Karpas-422 (cell line): ENCODE data around the gene KIF20A. TPM values are rescaled to one million over a fixed set of nuclear protein-coding genes. Genes with fewer than 3 reads are reported as not detected.
"Not testable (repeated sequence)": the region's sequence is repeated elsewhere in the genome, so short reads cannot be mapped to it uniquely, and the experiment has no call there.

Experiments used
- DNase-seq: peaks from one replicate; pipeline ENCODE4 v3.0.0-alpha.2; 2015
- H2AFZ ChIP-seq: fragments of 200-600 bp; sonication (generic); 2 replicates; pipeline ENCODE4 v1.6.1; 2014; ENCODE audit warnings: antibody characterized with exemption, low read length, mixed read lengths
- H3K27ac ChIP-seq: fragments of 200-600 bp; sonication (generic); 2 replicates; pipeline ENCODE4 v1.5.1; 2014; ENCODE audit warnings: mild to moderate bottlenecking, low read length, moderate library complexity
- H3K27me3 ChIP-seq: fragments of 200-600 bp; sonication (generic); 2 replicates; pipeline ENCODE4 v1.6.1; 2014; ENCODE audit warnings: low read length, mixed read lengths
- H3K36me3 ChIP-seq: fragments of 200-600 bp; sonication (generic); 2 replicates; pipeline ENCODE4 v1.6.1; 2014; ENCODE audit warnings: low read length, mixed read lengths; ENCODE audit not compliant: insufficient read depth
- H3K4me1 ChIP-seq: fragments of 200-600 bp; sonication (generic); 2 replicates; pipeline ENCODE4 v1.6.1; 2014; ENCODE audit warnings: mild to moderate bottlenecking, low read length, mixed read lengths
- H3K4me2 ChIP-seq: fragments of 200-600 bp; sonication (generic); 2 replicates; pipeline ENCODE4 v1.6.1; 2014; ENCODE audit warnings: low read length, low read depth, mild to moderate bottlenecking; ENCODE audit not compliant: poor library complexity, severe bottlenecking
- H3K4me3 ChIP-seq: fragments of 200-600 bp; sonication (generic); 2 replicates; pipeline ENCODE4 v1.5.1; 2014; ENCODE audit warnings: mild to moderate bottlenecking, antibody characterized with exemption, low read length, mixed read lengths
- H3K79me2 ChIP-seq: fragments of 200-600 bp; sonication (generic); 2 replicates; pipeline ENCODE4 v1.6.1; 2014; ENCODE audit warnings: mild to moderate bottlenecking, low read length, mixed read lengths
- H3K9ac ChIP-seq: fragments of 200-600 bp; sonication (generic); 2 replicates; pipeline ENCODE4 v1.6.0; 2014; ENCODE audit warnings: low read length
- H3K9me2 ChIP-seq: fragments of 200-600 bp; sonication (generic), shearing (Covaris generic); replicated peaks from 2 replicates; pipeline ENCODE4 v1.6.0; 2014; ENCODE audit warnings: mild to moderate bottlenecking, low read length, moderate library complexity; ENCODE audit not compliant: insufficient read depth
- H3K9me3 ChIP-seq: fragments of 300-700, 200-600 bp; sonication (generic); 2 replicates; pipeline ENCODE4 v1.6.1; 2014; ENCODE audit warnings: low read length, mixed read lengths
- H4K20me1 ChIP-seq: fragments of 200-600 bp; sonication (generic); 2 replicates; pipeline ENCODE4 v1.6.1; 2014; ENCODE audit warnings: mild to moderate bottlenecking, antibody characterized with exemption, low read length, low read depth; ENCODE audit not compliant: insufficient read depth
- total RNA-seq: library from RNA; depleted of rRNA; stranded (reverse); fragments of >200 nt; shearing (Covaris generic); gene quantifications from 2 replicates; pipeline ENCODE4 v1.2.3, GENCODE V29; 2014; ENCODE audit warnings: low replicate concordance

The KIF20A gene
- total RNA-seq, 1 experiment from 2014 or later, result 26.5 TPM

DNA sequence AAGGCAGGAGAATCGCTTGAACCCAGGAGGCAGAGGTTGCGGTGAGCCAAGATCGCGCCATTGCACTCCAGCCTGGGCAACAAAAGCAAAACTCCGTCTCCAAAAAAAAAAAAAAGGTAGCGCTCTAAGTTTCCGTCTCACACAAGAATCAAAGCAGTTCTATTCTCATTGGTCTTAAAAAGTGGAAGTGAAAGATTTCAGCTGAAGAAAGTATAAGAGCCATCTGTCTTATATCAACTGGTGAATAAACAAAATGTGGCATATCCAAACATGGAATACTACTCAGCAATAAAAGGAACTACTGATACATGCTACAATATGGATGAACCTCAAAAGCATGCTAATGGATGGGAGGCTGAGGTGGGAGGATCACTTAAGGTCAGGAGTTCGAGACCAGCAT, 14.9 kb downstream of the KIF20A start:
- H3K4me3 ChIP-seq, H3K9me2 ChIP-seq, H2AFZ ChIP-seq, H3K79me2 ChIP-seq, H4K20me1 ChIP-seq, H3K9ac ChIP-seq, H3K27ac ChIP-seq, H3K27me3 ChIP-seq, DNase-seq, H3K9me3 ChIP-seq, H3K4me2 ChIP-seq, H3K4me1 ChIP-seq: not testable (repeated sequence)
- H3K36me3 ChIP-seq, result peaks cover 27% of the 10 kb centered on the region

DNA sequence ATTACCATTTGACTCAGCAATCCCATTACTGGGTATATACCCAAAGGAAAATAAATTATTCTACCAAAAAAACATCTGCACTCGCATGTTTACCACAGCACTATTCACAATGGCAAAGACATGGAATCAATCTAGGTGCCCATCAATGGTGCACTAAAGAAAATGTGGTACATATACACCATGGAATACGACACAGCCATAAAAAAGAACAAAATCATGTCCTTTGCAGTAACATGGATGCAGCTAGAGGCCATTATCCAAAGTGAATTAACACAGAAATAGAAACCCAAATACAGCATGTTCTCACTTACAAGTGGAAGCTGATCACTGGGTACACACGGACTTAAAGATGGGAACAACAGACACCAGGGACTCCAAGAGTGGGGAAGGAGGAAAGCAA, 32.1 kb downstream of the KIF20A start:
- DNase-seq, result no peak
- H3K4me3 ChIP-seq, result no peak overlapping the region
- H3K27ac ChIP-seq, result no peak overlapping the region
- H3K4me2 ChIP-seq, result no peak overlapping the region
- H3K4me1 ChIP-seq, result peaks cover 14% of the 10 kb centered on the region
- no peak overlapping the region for H2AFZ ChIP-seq
- H3K9me2 ChIP-seq, result no peaks in the 10 kb centered on the region
- peaks cover 34% of the 10 kb centered on the region; the same call in 1 of the 2 replicates for H3K36me3 ChIP-seq
- H3K27me3 ChIP-seq, result no peaks in the 10 kb centered on the region
- peaks cover 64% of the 10 kb centered on the region for H3K79me2 ChIP-seq
- H3K9ac ChIP-seq, result no peak overlapping the region
- H4K20me1 ChIP-seq, result no peaks in the 10 kb centered on the region
- H3K9me3 ChIP-seq, result no peaks in the 10 kb centered on the region

DNA sequence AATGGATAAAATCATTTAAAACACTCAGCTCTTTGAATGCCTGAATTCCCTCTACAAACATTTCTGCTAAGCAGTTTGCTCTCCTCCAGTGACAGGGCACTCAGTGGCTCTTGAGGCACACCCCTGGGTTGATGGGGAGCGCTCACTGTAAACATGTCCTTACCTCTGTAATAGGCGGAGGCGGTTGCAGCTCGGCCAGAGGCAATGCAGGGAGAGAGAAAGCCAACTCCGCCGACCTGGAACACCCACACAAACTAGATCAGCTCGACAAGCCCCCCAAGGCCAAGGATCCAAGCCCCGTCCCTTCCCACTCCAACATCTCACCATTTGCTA, 33.9 kb downstream of the KIF20A start:
- Histone ChIP-seq H3K4me2 (peak overlapping the region; percentile 99), H3K27ac (0 out of 2 replicates have a peak overlapping the region, but pooled peaks have one; percentile 26), H3K79me2 (peaks cover 52% of the 10 kb centered on the region), H3K9ac (peak overlapping the region; percentile 92), H2AFZ (peak overlapping the region; percentile 77; the same call in 1 of the 2 replicates), H3K4me1 (peaks cover 14% of the 10 kb centered on the region), H3K9me2 (no peaks in the 10 kb centered on the region), H3K9me3 (no peaks in the 10 kb centered on the region), H3K27me3 (no peaks in the 10 kb centered on the region), H4K20me1 (no peaks in the 10 kb centered on the region), H3K36me3 (peaks cover 22% of the 10 kb centered on the region; the same call in 1 of the 2 replicates), H3K4me3 (peak overlapping the region; percentile 98)
- peak; percentile 54 for DNase-seq

DNA sequence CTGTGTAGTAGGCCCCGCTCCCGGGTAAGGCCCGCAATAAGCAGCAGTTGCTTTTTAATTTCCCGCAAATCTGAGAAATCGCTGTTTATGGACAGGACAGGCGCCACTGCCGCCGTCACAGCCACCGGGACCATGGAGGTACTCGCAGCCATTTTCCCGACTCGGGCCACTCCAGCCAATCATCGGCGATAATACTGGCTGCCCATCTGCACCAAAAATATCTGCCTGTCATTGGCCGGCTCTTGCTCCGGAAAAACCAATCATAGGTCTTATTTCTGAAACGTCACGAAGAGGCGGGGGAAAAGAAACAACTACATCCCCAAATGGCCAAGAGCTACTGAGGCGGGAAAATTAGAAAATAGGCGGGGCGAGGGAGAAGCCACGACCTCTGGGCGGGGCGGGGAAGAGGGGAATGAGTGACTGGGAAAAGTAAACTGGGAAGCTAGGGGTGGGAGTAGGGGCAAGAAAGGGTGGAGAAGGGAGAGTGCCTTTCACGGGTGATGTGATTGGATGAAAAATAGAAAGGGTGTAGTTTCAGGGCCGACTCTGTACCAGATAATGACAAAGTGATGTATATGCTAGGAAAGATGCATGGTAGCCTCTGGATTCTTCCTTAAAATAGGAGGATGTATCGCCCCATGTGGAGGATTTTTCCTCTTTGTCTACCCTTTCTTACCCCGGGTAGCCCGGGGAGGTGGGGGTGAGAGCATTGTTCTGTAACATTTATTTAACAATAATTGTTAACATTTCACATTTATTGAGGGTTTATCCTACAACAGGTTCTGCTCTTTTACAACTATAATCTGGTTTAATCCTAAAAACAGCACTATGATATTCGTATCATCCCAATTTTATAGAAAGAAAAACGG, 34.5 kb downstream of the KIF20A start, which contains the start of gene CDC23:
Gene CDC23 (minus strand): TSS at position 163 of the 869 bp plus-strand sequence. CDS start 11 bp downstream, at position 152.
- Histone ChIP-seq H4K20me1 (no peaks in the 10 kb centered on the region), H3K36me3 (peaks cover 17% of the 10 kb centered on the region; the same call in 1 of the 2 replicates)

DNA sequence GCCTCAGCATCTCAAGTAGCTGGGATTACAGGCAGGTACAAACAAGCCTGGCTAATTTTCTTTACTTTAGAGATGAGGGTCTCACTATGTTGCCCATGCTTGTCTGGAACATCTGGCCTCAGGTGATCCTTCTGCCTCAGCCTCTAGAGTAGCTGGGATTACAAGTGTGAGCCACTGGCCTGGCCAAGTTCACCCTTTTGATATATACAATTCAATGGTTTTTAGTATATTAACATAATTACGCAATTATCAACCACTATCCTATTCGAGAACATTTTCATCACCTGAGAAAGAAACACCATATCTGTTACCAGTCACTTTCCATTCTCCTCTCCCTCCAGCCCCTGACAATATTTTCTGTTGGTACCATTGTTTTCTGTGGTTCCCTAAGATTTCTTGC, 37.9 kb downstream of the KIF20A start:
- Histone ChIP-seq H3K36me3 (no peaks in the 10 kb centered on the region), H3K9me2 (no peaks in the 10 kb centered on the region), H3K4me2 (no peak overlapping the region), H3K9ac (no peak overlapping the region), H3K4me3 (no peak overlapping the region), H3K4me1 (peaks cover 12% of the 10 kb centered on the region), H2AFZ (no peak overlapping the region), H3K9me3 (no peaks in the 10 kb centered on the region), H4K20me1 (no peaks in the 10 kb centered on the region), H3K27ac (no peak overlapping the region), H3K79me2 (peaks cover 13% of the 10 kb centered on the region), H3K27me3 (no peaks in the 10 kb centered on the region)
- DNase-seq, result no peak

More for the DNA sequence above, 34.5 kb downstream of the KIF20A start, which contains the start of gene CDC23:
- Histone ChIP-seq H3K9me2 (no peaks in the 10 kb centered on the region), H3K27ac (0 out of 2 replicates have a peak within 1 kb of the TSS, but pooled peaks have one; percentile 26), H3K4me3 (peak within 1 kb of the TSS; percentile 98), H3K9me3 (no peaks in the 10 kb centered on the region), H2AFZ (peak within 1 kb of the TSS; percentile 99), H3K9ac (peak within 1 kb of the TSS; percentile 92), H3K4me1 (peaks cover 14% of the 10 kb centered on the region), H3K27me3 (no peaks in the 10 kb centered on the region), H3K4me2 (peak within 1 kb of the TSS; percentile 99), H3K79me2 (peaks cover 46% of the 10 kb centered on the region)
- DNase-seq, result peak; percentile 98

DNA sequence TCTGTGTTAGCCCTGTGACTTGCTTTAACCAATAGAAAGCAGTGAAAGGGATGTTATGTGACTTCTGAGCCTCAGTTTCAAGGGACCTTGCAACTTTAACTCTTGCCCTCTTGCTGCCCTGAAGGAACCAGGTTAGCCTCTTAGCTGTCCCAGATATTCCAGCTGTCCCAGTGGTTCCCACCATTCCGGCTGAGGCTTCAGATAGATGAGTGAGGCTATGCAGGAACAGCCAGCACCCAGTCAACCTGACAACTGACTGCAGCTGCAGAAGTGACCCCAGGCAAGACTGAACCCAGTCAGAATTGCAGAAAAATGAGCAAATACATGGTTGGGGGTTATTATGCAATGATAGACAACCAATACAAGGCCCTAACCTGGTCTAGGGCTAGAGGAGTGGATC, 44.6 kb downstream of the KIF20A start:
- H3K9me3 ChIP-seq, result no peaks in the 10 kb centered on the region
- H3K9me2 ChIP-seq, result no peaks in the 10 kb centered on the region
- no peak overlapping the region for H3K9ac ChIP-seq
- H3K79me2 ChIP-seq, result no peaks in the 10 kb centered on the region
- H3K27ac ChIP-seq, result no peak overlapping the region
- H2AFZ ChIP-seq, result no peak overlapping the region
- no peak overlapping the region for H3K4me3 ChIP-seq
- no peak overlapping the region for H3K4me2 ChIP-seq
- H3K4me1 ChIP-seq, result no peaks in the 10 kb centered on the region
- H4K20me1 ChIP-seq, result no peaks in the 10 kb centered on the region
- no peaks in the 10 kb centered on the region for H3K27me3 ChIP-seq
- no peaks in the 10 kb centered on the region for H3K36me3 ChIP-seq
- no peak for DNase-seq

DNA sequence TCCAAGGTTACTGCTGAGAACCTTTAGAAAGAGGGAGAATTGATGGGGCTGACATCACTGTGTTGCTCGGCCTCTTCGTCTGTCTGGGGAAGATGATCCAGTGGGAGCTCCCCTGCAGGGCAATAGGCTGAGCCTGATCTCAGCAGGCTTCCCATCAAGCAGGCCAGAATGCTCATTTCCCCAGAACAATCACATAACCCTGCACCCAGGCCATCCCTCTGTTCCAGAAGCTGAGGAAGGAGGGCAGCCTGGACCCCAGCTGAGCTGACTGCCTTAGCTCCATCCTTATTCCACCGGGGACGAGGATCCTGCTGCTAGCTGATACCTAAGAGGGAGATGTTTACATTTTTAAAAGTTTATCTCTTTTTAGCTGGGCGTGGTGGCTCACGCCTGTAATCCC, 45.8 kb downstream of the KIF20A start:
- H3K79me2 ChIP-seq, result no peaks in the 10 kb centered on the region
- no peak for DNase-seq
- no peaks in the 10 kb centered on the region for H3K36me3 ChIP-seq
- H3K27me3 ChIP-seq, result no peaks in the 10 kb centered on the region
- H3K4me1 ChIP-seq, result no peaks in the 10 kb centered on the region
- no peak overlapping the region for H3K4me3 ChIP-seq
- no peak overlapping the region for H3K27ac ChIP-seq
- H3K9me3 ChIP-seq, result no peaks in the 10 kb centered on the region
- H2AFZ ChIP-seq, result no peak overlapping the region
- H3K9ac ChIP-seq, result no peak overlapping the region
- no peak overlapping the region for H3K4me2 ChIP-seq
- H3K9me2 ChIP-seq, result no peaks in the 10 kb centered on the region
- H4K20me1 ChIP-seq, result no peaks in the 10 kb centered on the region

DNA sequence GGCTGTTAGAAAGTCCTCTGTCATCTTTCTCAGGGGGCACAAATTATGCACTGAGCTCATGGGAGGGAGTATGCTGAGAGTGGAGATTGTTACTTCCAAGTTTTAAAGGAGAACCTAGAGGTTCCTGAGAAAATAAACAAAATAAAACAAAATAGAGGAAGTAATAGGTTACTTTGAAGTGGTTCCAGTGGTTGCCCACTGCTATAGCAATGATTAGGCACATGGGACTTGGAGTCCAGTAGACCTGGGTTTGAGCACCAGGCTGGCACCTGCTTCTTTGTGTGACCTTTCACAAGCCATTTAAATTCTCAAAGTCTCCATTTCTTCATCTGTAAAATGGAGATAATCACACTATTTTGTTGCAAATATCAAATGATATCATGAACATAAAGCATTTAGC, 48.0 kb downstream of the KIF20A start:
- H3K4me3 ChIP-seq, result no peak overlapping the region

More for the DNA sequence above, 48.0 kb downstream of the KIF20A start:
- Histone ChIP-seq H3K79me2 (no peaks in the 10 kb centered on the region), H3K9me2 (no peaks in the 10 kb centered on the region), H3K9me3 (no peaks in the 10 kb centered on the region), H3K4me2 (no peak overlapping the region), H4K20me1 (no peaks in the 10 kb centered on the region), H3K4me1 (no peaks in the 10 kb centered on the region), H3K27ac (no peak overlapping the region), H3K9ac (no peak overlapping the region), H3K27me3 (no peaks in the 10 kb centered on the region), H2AFZ (no peak overlapping the region), H3K36me3 (no peaks in the 10 kb centered on the region)
- DNase-seq, result no peak
